KBM-7 (cell line): Measurements from ENCODE around the gene TRIM26.

Experiments
- DNase-seq: peaks from one replicate; pipeline ENCODE4 v3.0.0-alpha.2; 2015
- in situ Hi-C: fragments of 300-500 bp; cut with MboI; formaldehyde crosslinking; loops from 2 replicates; pipeline ENCODE4 v1.14.3; 2020; ENCODE audit warnings: low sequenced_read_pairs, low pct_unique_long_range_greater_than_20kb, mixed read lengths

TRIM26 gene

GRCh38 chr6:30136570-30137286 lies 76.5 kb downstream of the TRIM26 start:
- in situ Hi-C loops = no loop called here
- DNase-seq = peak; percentile 34

GRCh38 chr6:30135757-30136156 lies 77.4 kb downstream of the TRIM26 start, which contains the start of gene TRIM40:
Gene TRIM40, plus strand, starts transcription at chr6:30136140. Its CDS starts 897 bp downstream, at chr6:30137037.
- no peak for DNase-seq
- in situ Hi-C loops = no loop called here

GRCh38 chr6:30135147-30135546 lies 78.1 kb downstream of the TRIM26 start:
- in situ Hi-C loops = no loop called here

More at GRCh38 chr6:30135147-30135546, 78.1 kb downstream of the TRIM26 start:
- no peak for DNase-seq
